ENCODE data around the gene DNAJC28. TPM values are rescaled to one million over a fixed set of nuclear protein-coding genes. Genes with fewer than 3 reads are reported as not detected.

Gene DNAJC28
- total RNA-seq, 1 experiment from 2014 or later = 3.5 TPM

GRCh38 chr21:33478935-33479678 lies 12.4 kb downstream of the DNAJC28 start (continued):
- TF ChIP-seq AR (CRISPR knock-in tag; IDR thresholded peaks at IDR 0.05) = no peak
- TF ChIP-seq USF2 (CRISPR knock-in tag; IDR thresholded peaks at IDR 0.05) = no peak
- TF ChIP-seq, protein P1, sequence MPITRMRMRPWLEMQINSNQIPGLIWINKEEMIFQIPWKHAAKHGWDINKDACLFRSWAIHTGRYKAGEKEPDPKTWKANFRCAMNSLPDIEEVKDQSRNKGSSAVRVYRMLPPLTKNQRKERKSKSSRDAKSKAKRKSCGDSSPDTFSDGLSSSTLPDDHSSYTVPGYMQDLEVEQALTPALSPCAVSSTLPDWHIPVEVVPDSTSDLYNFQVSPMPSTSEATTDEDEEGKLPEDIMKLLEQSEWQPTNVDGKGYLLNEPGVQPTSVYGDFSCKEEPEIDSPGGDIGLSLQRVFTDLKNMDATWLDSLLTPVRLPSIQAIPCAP (CRISPR knock-in tag; IDR thresholded peaks at IDR 0.05) = no peak
- no peak for TF ChIP-seq ZNF396 (CRISPR knock-in tag; IDR thresholded peaks at IDR 0.05; ENCODE audit: borderline replicate concordance)
- TF ChIP-seq, protein P2, sequence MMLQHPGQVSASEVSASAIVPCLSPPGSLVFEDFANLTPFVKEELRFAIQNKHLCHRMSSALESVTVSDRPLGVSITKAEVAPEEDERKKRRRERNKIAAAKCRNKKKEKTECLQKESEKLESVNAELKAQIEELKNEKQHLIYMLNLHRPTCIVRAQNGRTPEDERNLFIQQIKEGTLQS (CRISPR knock-in tag; conservative IDR thresholded peaks at IDR 0.05) = no peak
- no peak for TF ChIP-seq NR3C1 (CRISPR knock-in tag; conservative IDR thresholded peaks at IDR 0.05; ENCODE audit: low read depth)
- no peak for TF ChIP-seq TEAD4 (CRISPR knock-in tag; IDR thresholded peaks at IDR 0.05)
- TF ChIP-seq GABPB1 (CRISPR knock-in tag; IDR thresholded peaks at IDR 0.05) = no peak
- no peak for TF ChIP-seq FOXP1 (CRISPR knock-in tag; IDR thresholded peaks at IDR 0.05; ENCODE audit: borderline replicate concordance)
- TF ChIP-seq, protein P3, sequence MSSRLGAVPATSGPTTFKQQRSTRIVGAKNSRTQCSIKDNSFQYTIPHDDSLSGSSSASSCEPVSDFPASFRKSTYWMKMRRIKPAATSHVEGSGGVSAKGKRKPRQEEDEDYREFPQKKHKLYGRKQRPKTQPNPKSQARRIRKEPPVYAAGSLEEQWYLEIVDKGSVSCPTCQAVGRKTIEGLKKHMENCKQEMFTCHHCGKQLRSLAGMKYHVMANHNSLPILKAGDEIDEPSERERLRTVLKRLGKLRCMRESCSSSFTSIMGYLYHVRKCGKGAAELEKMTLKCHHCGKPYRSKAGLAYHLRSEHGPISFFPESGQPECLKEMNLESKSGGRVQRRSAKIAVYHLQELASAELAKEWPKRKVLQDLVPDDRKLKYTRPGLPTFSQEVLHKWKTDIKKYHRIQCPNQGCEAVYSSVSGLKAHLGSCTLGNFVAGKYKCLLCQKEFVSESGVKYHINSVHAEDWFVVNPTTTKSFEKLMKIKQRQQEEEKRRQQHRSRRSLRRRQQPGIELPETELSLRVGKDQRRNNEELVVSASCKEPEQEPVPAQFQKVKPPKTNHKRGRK (CRISPR knock-in tag; IDR thresholded peaks at IDR 0.05; ENCODE audit: borderline replicate concordance) = no peak
- TF ChIP-seq ESRRA (CRISPR knock-in tag; IDR thresholded peaks at IDR 0.05; ENCODE audit: borderline replicate concordance) = no peak
- TF ChIP-seq GRHL2 (CRISPR knock-in tag; IDR thresholded peaks at IDR 0.05; ENCODE audit: insufficient replicate concordance, severe bottlenecking) = no peak
- 0 out of 2 replicates have a peak, but pooled peaks have one; percentile 35 for TF ChIP-seq MLX (CRISPR knock-in tag; IDR thresholded peaks at IDR 0.05)
- no peak for TF ChIP-seq E2F1 (CRISPR knock-in tag; IDR thresholded peaks at IDR 0.05)

- CTCF ChIA-PET = no interaction called here
- TF ChIP-seq KAT7 (CRISPR knock-in tag; IDR thresholded peaks at IDR 0.05; ENCODE audit: borderline replicate concordance) = no peak
- TF ChIP-seq ESRRA (CRISPR knock-in tag; IDR thresholded peaks at IDR 0.05; ENCODE audit: borderline replicate concordance) = no peak
- TF ChIP-seq NFATC4 (CRISPR knock-in tag; IDR thresholded peaks at IDR 0.05) = no peak
- TF ChIP-seq, protein P4, sequence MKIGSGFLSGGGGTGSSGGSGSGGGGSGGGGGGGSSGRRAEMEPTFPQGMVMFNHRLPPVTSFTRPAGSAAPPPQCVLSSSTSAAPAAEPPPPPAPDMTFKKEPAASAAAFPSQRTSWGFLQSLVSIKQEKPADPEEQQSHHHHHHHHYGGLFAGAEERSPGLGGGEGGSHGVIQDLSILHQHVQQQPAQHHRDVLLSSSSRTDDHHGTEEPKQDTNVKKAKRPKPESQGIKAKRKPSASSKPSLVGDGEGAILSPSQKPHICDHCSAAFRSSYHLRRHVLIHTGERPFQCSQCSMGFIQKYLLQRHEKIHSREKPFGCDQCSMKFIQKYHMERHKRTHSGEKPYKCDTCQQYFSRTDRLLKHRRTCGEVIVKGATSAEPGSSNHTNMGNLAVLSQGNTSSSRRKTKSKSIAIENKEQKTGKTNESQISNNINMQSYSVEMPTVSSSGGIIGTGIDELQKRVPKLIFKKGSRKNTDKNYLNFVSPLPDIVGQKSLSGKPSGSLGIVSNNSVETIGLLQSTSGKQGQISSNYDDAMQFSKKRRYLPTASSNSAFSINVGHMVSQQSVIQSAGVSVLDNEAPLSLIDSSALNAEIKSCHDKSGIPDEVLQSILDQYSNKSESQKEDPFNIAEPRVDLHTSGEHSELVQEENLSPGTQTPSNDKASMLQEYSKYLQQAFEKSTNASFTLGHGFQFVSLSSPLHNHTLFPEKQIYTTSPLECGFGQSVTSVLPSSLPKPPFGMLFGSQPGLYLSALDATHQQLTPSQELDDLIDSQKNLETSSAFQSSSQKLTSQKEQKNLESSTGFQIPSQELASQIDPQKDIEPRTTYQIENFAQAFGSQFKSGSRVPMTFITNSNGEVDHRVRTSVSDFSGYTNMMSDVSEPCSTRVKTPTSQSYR (CRISPR knock-in tag; IDR thresholded peaks at IDR 0.05) = no peak
- no peak for TF ChIP-seq RORB (CRISPR knock-in tag; IDR thresholded peaks at IDR 0.05)
- no peak for TF ChIP-seq USF1 (CRISPR knock-in tag; IDR thresholded peaks at IDR 0.05)
- no peak for TF ChIP-seq GTF2I (CRISPR knock-in tag; conservative IDR thresholded peaks at IDR 0.05)
- TF ChIP-seq HMGA2 (CRISPR knock-in tag; IDR thresholded peaks at IDR 0.05) = no peak
- TF ChIP-seq IRF2 (CRISPR knock-in tag; IDR thresholded peaks at IDR 0.05; ENCODE audit: borderline replicate concordance, low read depth) = no peak
- no peak for TF ChIP-seq CREM (CRISPR knock-in tag; IDR thresholded peaks at IDR 0.05)
- H3K27me3 Mint-ChIP-seq (ENCODE audit: low read depth) = peaks cover 8% of the 10 kb centered on the region
- H3K27ac Mint-ChIP-seq = peak overlapping the region; percentile 7; the same call in 1 of the 2 replicates
- no peak for ATAC-seq
- H3K36me3 Mint-ChIP-seq = no peaks in the 10 kb centered on the region
- peaks cover 6% of the 10 kb centered on the region for H3K4me1 Mint-ChIP-seq
- H3K4me3 Mint-ChIP-seq = peak overlapping the region; percentile 79
- H3K9me3 Mint-ChIP-seq = no peaks in the 10 kb centered on the region
- no peak for DNase-seq (ENCODE audit: low spot score)
- POLR2A ChIA-PET = no interaction called here
These were observed 13.3 kb downstream of the DNAJC28 start for GRCh38 chr21:33478182-33478581.

Data from WTC11 (cell line).